Measurements from ENCODE around the gene GALNT2. TPM values are rescaled to one million over a fixed set of nuclear protein-coding genes. Genes with fewer than 3 reads are reported as not detected.

GALNT2 gene
- total and polyA plus RNA-seq, 2 of the 13 experiments (the other 11 are each of a cell fraction or from before 2014, with no cell fraction given) = 39.3 to 39.6 TPM

DNA sequence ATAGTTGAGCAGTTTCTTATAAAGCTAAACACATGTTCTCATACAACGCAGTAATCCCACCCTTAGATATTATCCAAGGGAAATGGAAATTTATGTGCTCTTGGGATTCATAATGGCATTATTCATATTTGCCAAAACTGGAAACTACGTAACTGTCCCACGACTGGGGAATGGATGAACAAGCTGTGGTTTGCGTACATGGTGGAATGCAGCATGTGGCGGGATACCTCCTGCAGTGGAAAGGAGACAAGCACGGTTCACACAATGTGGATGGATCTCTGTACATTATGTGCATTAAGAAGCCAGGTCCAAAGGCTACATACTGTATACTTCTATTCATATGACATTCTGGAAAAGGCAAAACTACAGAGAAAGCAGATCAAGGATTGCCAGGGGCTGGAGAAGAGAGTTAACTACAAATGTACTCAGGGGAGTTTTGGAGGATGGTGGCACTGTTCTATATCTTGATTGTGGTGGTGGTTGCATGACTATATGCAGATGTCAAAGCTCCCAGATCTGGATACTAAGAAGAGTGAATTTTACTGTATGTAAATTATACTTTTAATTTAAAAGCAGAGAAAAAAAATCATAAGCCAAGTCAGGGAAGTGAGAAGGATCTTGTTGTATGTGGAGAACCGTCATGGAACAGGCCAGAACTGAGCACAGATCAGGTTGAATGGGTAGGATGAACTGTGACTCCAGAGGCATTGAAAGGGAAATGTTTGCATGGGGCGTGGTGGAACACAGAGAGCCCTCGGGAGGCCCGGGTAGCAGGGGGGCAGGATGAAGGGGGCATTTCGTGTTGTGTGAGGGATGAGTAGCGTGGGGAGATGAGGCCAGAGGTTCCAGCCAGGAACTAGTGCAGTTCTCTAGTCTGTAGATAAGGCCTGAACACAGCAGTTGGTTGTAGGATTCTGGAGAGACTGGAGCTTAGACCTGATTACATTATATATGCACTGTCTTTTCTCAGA is 90.7 kb downstream of the GALNT2 start (continued):
- TF ChIP-seq, protein P1, sequence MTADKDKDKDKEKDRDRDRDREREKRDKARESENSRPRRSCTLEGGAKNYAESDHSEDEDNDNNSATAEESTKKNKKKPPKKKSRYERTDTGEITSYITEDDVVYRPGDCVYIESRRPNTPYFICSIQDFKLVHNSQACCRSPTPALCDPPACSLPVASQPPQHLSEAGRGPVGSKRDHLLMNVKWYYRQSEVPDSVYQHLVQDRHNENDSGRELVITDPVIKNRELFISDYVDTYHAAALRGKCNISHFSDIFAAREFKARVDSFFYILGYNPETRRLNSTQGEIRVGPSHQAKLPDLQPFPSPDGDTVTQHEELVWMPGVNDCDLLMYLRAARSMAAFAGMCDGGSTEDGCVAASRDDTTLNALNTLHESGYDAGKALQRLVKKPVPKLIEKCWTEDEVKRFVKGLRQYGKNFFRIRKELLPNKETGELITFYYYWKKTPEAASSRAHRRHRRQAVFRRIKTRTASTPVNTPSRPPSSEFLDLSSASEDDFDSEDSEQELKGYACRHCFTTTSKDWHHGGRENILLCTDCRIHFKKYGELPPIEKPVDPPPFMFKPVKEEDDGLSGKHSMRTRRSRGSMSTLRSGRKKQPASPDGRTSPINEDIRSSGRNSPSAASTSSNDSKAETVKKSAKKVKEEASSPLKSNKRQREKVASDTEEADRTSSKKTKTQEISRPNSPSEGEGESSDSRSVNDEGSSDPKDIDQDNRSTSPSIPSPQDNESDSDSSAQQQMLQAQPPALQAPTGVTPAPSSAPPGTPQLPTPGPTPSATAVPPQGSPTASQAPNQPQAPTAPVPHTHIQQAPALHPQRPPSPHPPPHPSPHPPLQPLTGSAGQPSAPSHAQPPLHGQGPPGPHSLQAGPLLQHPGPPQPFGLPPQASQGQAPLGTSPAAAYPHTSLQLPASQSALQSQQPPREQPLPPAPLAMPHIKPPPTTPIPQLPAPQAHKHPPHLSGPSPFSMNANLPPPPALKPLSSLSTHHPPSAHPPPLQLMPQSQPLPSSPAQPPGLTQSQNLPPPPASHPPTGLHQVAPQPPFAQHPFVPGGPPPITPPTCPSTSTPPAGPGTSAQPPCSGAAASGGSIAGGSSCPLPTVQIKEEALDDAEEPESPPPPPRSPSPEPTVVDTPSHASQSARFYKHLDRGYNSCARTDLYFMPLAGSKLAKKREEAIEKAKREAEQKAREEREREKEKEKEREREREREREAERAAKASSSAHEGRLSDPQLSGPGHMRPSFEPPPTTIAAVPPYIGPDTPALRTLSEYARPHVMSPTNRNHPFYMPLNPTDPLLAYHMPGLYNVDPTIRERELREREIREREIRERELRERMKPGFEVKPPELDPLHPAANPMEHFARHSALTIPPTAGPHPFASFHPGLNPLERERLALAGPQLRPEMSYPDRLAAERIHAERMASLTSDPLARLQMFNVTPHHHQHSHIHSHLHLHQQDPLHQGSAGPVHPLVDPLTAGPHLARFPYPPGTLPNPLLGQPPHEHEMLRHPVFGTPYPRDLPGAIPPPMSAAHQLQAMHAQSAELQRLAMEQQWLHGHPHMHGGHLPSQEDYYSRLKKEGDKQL (CRISPR knock-in tag; IDR thresholded peaks at IDR 0.05; ENCODE audit: low read depth) = no peak
- TF ChIP-seq, protein P2, sequence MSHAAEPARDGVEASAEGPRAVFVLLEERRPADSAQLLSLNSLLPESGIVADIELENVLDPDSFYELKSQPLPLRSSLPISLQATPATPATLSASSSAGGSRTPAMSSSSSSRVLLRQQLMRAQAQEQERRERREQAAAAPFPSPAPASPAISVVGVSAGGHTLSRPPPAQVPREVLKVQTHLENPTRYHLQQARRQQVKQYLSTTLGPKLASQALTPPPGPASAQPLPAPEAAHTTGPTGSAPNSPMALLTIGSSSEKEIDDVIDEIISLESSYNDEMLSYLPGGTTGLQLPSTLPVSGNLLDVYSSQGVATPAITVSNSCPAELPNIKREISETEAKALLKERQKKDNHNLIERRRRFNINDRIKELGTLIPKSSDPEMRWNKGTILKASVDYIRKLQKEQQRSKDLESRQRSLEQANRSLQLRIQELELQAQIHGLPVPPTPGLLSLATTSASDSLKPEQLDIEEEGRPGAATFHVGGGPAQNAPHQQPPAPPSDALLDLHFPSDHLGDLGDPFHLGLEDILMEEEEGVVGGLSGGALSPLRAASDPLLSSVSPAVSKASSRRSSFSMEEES (CRISPR knock-in tag; IDR thresholded peaks at IDR 0.05) = no peak
- TF ChIP-seq ZBTB7A (CRISPR knock-in tag; IDR thresholded peaks at IDR 0.05) = no peak
- no peak for TF ChIP-seq LCORL (IDR thresholded peaks at IDR 0.05)
- peak; percentile 6; the same call in 1 of the 2 replicates for TF ChIP-seq LCORL (CRISPR knock-in tag; IDR thresholded peaks at IDR 0.05)
- TF ChIP-seq TBX3 (IDR thresholded peaks at IDR 0.05; ENCODE audit: borderline replicate concordance) = no peak
- no peak for TF ChIP-seq SRSF4 (IDR thresholded peaks at IDR 0.05; ENCODE audit: low read depth, low read length, poor library complexity, severe bottlenecking)
- no peak for TF ChIP-seq MZF1 (CRISPR knock-in tag; IDR thresholded peaks at IDR 0.05; ENCODE audit: borderline replicate concordance)
- TF ChIP-seq, protein P3, sequence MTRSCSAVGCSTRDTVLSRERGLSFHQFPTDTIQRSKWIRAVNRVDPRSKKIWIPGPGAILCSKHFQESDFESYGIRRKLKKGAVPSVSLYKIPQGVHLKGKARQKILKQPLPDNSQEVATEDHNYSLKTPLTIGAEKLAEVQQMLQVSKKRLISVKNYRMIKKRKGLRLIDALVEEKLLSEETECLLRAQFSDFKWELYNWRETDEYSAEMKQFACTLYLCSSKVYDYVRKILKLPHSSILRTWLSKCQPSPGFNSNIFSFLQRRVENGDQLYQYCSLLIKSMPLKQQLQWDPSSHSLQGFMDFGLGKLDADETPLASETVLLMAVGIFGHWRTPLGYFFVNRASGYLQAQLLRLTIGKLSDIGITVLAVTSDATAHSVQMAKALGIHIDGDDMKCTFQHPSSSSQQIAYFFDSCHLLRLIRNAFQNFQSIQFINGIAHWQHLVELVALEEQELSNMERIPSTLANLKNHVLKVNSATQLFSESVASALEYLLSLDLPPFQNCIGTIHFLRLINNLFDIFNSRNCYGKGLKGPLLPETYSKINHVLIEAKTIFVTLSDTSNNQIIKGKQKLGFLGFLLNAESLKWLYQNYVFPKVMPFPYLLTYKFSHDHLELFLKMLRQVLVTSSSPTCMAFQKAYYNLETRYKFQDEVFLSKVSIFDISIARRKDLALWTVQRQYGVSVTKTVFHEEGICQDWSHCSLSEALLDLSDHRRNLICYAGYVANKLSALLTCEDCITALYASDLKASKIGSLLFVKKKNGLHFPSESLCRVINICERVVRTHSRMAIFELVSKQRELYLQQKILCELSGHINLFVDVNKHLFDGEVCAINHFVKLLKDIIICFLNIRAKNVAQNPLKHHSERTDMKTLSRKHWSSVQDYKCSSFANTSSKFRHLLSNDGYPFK (CRISPR knock-in tag; IDR thresholded peaks at IDR 0.05; ENCODE audit: borderline replicate concordance) = no peak
- TF ChIP-seq, protein P4, sequence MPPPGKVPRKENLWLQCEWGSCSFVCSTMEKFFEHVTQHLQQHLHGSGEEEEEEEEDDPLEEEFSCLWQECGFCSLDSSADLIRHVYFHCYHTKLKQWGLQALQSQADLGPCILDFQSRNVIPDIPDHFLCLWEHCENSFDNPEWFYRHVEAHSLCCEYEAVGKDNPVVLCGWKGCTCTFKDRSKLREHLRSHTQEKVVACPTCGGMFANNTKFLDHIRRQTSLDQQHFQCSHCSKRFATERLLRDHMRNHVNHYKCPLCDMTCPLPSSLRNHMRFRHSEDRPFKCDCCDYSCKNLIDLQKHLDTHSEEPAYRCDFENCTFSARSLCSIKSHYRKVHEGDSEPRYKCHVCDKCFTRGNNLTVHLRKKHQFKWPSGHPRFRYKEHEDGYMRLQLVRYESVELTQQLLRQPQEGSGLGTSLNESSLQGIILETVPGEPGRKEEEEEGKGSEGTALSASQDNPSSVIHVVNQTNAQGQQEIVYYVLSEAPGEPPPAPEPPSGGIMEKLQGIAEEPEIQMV (CRISPR knock-in tag; IDR thresholded peaks at IDR 0.05; ENCODE audit: low read depth) = no peak
- TF ChIP-seq, protein P5, sequence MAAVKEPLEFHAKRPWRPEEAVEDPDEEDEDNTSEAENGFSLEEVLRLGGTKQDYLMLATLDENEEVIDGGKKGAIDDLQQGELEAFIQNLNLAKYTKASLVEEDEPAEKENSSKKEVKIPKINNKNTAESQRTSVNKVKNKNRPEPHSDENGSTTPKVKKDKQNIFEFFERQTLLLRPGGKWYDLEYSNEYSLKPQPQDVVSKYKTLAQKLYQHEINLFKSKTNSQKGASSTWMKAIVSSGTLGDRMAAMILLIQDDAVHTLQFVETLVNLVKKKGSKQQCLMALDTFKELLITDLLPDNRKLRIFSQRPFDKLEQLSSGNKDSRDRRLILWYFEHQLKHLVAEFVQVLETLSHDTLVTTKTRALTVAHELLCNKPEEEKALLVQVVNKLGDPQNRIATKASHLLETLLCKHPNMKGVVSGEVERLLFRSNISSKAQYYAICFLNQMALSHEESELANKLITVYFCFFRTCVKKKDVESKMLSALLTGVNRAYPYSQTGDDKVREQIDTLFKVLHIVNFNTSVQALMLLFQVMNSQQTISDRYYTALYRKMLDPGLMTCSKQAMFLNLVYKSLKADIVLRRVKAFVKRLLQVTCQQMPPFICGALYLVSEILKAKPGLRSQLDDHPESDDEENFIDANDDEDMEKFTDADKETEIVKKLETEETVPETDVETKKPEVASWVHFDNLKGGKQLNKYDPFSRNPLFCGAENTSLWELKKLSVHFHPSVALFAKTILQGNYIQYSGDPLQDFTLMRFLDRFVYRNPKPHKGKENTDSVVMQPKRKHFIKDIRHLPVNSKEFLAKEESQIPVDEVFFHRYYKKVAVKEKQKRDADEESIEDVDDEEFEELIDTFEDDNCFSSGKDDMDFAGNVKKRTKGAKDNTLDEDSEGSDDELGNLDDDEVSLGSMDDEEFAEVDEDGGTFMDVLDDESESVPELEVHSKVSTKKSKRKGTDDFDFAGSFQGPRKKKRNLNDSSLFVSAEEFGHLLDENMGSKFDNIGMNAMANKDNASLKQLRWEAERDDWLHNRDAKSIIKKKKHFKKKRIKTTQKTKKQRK (IDR thresholded peaks at IDR 0.05; ENCODE audit: low read length) = no peak
- no peak for TF ChIP-seq SKI (IDR thresholded peaks at IDR 0.05; ENCODE audit: partially characterized antibody)

Data from HepG2 (cell line).